ENCODE measurements around the gene CERT1. TPM values are rescaled to one million over a fixed set of nuclear protein-coding genes. Genes with fewer than 3 reads are reported as not detected.

The CERT1 gene
- total RNA-seq, 3 donors from 2014 or later, result 41.4 to 63.4 (median 45.0) TPM

- ATAC-seq (no peak), DNase-seq (no peak)
- Histone ChIP-seq H3K9me3 (peaks cover 13% of the 10 kb centered on the region), H3K4me1 (ENCODE audit: low read depth) (no peaks in the 10 kb centered on the region), H3K4me3 (no peak overlapping the region), H3K36me3 (ENCODE audit: low read depth) (no peaks in the 10 kb centered on the region)
- TF ChIP-seq CTCF (IDR thresholded peaks at IDR 0.05), result no peak
- intact Hi-C loops (cut with DNase I, micrococcal nuclease), result no loop called here
These were observed 11.1 kb upstream of the CERT1 start for GRCh38 chr5:75522542-75522941.

GRCh38 chr5:75522025-75522424, 10.6 kb upstream of the CERT1 start:
- intact Hi-C loops (cut with DNase I, micrococcal nuclease), result no loop called here
- Histone ChIP-seq H3K4me1 (ENCODE audit: low read depth) (no peaks in the 10 kb centered on the region), H3K9me3 (peaks cover 13% of the 10 kb centered on the region), H3K4me3 (no peak overlapping the region), H3K36me3 (ENCODE audit: low read depth) (no peaks in the 10 kb centered on the region)
- ATAC-seq (no peak), DNase-seq (no peak)
- no peak for TF ChIP-seq CTCF (IDR thresholded peaks at IDR 0.05)

GRCh38 chr5:75521195-75521594, 9.8 kb upstream of the CERT1 start:
- Histone ChIP-seq H3K4me1 (ENCODE audit: low read depth) (no peaks in the 10 kb centered on the region), H3K36me3 (ENCODE audit: low read depth) (no peaks in the 10 kb centered on the region), H3K9me3 (peaks cover 13% of the 10 kb centered on the region), H3K4me3 (no peak overlapping the region)
- ATAC-seq, result no peak
- no peak for TF ChIP-seq CTCF (IDR thresholded peaks at IDR 0.05)
- intact Hi-C loops (cut with DNase I, micrococcal nuclease), result no loop called here
- DNase-seq, result no peak

- TF ChIP-seq CTCF (IDR thresholded peaks at IDR 0.05), result no peak
- ATAC-seq (no peak), DNase-seq (no peak)
- Histone ChIP-seq H3K4me3 (no peak overlapping the region), H3K36me3 (ENCODE audit: low read depth) (no peaks in the 10 kb centered on the region), H3K9me3 (peaks cover 13% of the 10 kb centered on the region), H3K4me1 (ENCODE audit: low read depth) (no peaks in the 10 kb centered on the region)
- intact Hi-C loops (cut with DNase I, micrococcal nuclease), result no loop called here
These were observed 8.3 kb upstream of the CERT1 start for GRCh38 chr5:75519761-75520160.

- no peak for ATAC-seq
- DNase-seq, result no peak
- intact Hi-C loops (cut with DNase I, micrococcal nuclease), result no loop called here
- no peak for TF ChIP-seq CTCF (IDR thresholded peaks at IDR 0.05)
- Histone ChIP-seq H3K4me3 (no peak overlapping the region), H3K9me3 (no peaks in the 10 kb centered on the region), H3K36me3 (ENCODE audit: low read depth) (no peaks in the 10 kb centered on the region), H3K4me1 (ENCODE audit: low read depth) (peaks cover 17% of the 10 kb centered on the region)
These were observed 2.9 kb upstream of the CERT1 start for GRCh38 chr5:75514323-75514722.

GRCh38 chr5:75513841-75514240, 2.4 kb upstream of the CERT1 start:
- DNase-seq (no peak), ATAC-seq (no peak)
- Histone ChIP-seq H3K9me3 (no peaks in the 10 kb centered on the region), H3K4me3 (no peak overlapping the region), H3K4me1 (ENCODE audit: low read depth) (peaks cover 21% of the 10 kb centered on the region), H3K36me3 (ENCODE audit: low read depth) (no peaks in the 10 kb centered on the region)
- no peak for TF ChIP-seq CTCF (IDR thresholded peaks at IDR 0.05)
- intact Hi-C loops (cut with DNase I, micrococcal nuclease), result no loop called here

Measured in mucosa of descending colon (tissue), 3 donors.